H9 (cell line): ENCODE results near the gene DNAJC8. TPM values are rescaled to one million over a fixed set of nuclear protein-coding genes. Genes with fewer than 3 reads are reported as not detected.

Source experiments
- DNase-seq: peaks from one replicate; pipeline ENCODE4 v3.0.0-alpha.2; 2017
- H2AFZ ChIP-seq: one replicate; pipeline ENCODE4 v1.6.1; 2013; ENCODE audit warnings: mild to moderate bottlenecking, low read length, control low read depth, moderate library complexity
- H2AK5ac ChIP-seq: 2 replicates; pipeline ENCODE4 v1.6.1; 2013; ENCODE audit warnings: low read length, control low read depth, mixed read lengths; ENCODE audit not compliant: insufficient read length
- H2BK120ac ChIP-seq: one replicate; pipeline ENCODE4 v1.6.1; 2013; ENCODE audit warnings: low read depth, mild to moderate bottlenecking, low read length, control low read depth, inconsistent platforms; ENCODE audit not compliant: poor library complexity, severe bottlenecking
- H2BK12ac ChIP-seq: 2 replicates; pipeline ENCODE4 v1.6.1; 2013; ENCODE audit warnings: low read length, control low read depth, mixed read lengths, low read depth; ENCODE audit not compliant: insufficient read length
- H2BK15ac ChIP-seq: 2 replicates; pipeline ENCODE4 v1.6.1; 2013; ENCODE audit warnings: low read depth, low read length, control low read depth
- H2BK20ac ChIP-seq: one replicate; pipeline ENCODE4 v1.6.1; 2013; ENCODE audit warnings: low read depth, mild to moderate bottlenecking, low read length, control low read depth, inconsistent platforms; ENCODE audit not compliant: poor library complexity, severe bottlenecking
- H2BK5ac ChIP-seq: 2 replicates; pipeline ENCODE4 v1.6.1; 2013; ENCODE audit warnings: low read length, control low read depth, mixed read lengths; ENCODE audit not compliant: insufficient read length
- H3K14ac ChIP-seq: 2 replicates; pipeline ENCODE4 v1.6.1; 2013; ENCODE audit warnings: low read length, control low read depth; ENCODE audit not compliant: insufficient read depth
- H3K18ac ChIP-seq: 2 replicates; pipeline ENCODE4 v1.6.1; 2013; ENCODE audit warnings: low read depth, mild to moderate bottlenecking, mixed read lengths, low read length, control low read depth; ENCODE audit not compliant: insufficient read length
- H3K23ac ChIP-seq: 2 replicates; pipeline ENCODE4 v1.6.1; 2013; ENCODE audit warnings: low read length, control low read depth, mixed read lengths, low read depth; ENCODE audit not compliant: insufficient read length
- H3K23me2 ChIP-seq: 2 replicates; pipeline ENCODE4 v1.6.1; 2013; ENCODE audit warnings: low read depth, mild to moderate bottlenecking, mixed read lengths, low read length, control low read depth; ENCODE audit not compliant: insufficient read length, poor library complexity, severe bottlenecking
- H3K27ac ChIP-seq: 2 replicates; pipeline ENCODE4 v1.5.1; 2013; ENCODE audit warnings: low read length, control low read depth, mixed read lengths, low read depth; ENCODE audit not compliant: insufficient read length
- H3K27me3 ChIP-seq: 2 replicates; pipeline ENCODE4 v1.6.1; 2013; ENCODE audit warnings: low read length, control low read depth, inconsistent platforms; ENCODE audit not compliant: insufficient read depth
- H3K4ac ChIP-seq: 2 replicates; pipeline ENCODE4 v1.6.1; 2013; ENCODE audit warnings: low read depth, mild to moderate bottlenecking, control low read depth, inconsistent platforms, low read length, moderate library complexity
- H3K4me1 ChIP-seq: 2 replicates; pipeline ENCODE4 v1.6.1; 2013; ENCODE audit warnings: low read length, control low read depth, inconsistent platforms; ENCODE audit not compliant: insufficient read depth
- H3K4me2 ChIP-seq: 2 replicates; pipeline ENCODE4 v1.6.1; 2013; ENCODE audit warnings: low read length, control low read depth, mixed read lengths; ENCODE audit not compliant: insufficient read length, insufficient read depth
- H3K56ac ChIP-seq: 2 replicates; pipeline ENCODE4 v1.6.1; 2013; ENCODE audit warnings: low read depth, mild to moderate bottlenecking, mixed read lengths, low read length, control low read depth; ENCODE audit not compliant: insufficient read length
- H3K79me1 ChIP-seq: 2 replicates; pipeline ENCODE4 v1.6.1; 2013; ENCODE audit warnings: low read depth, mild to moderate bottlenecking, moderate library complexity, low read length, control low read depth, inconsistent platforms; ENCODE audit not compliant: insufficient read depth, poor library complexity, severe bottlenecking
- H3K79me2 ChIP-seq: 2 replicates; pipeline ENCODE4 v1.6.1; 2013; ENCODE audit warnings: low read length, control low read depth, inconsistent platforms; ENCODE audit not compliant: insufficient read depth
- H3K9ac ChIP-seq: 2 replicates; pipeline ENCODE4 v1.6.1; 2013; ENCODE audit warnings: low read length, control low read depth, mixed read lengths; ENCODE audit not compliant: insufficient read length; ENCODE audit errors: extremely low read depth
- H3K9me3 ChIP-seq: one replicate; pipeline ENCODE4 v1.6.1; 2013; ENCODE audit warnings: low read depth, low read length, inconsistent platforms; ENCODE audit not compliant: control insufficient read depth
- H3T11ph ChIP-seq: one replicate; pipeline ENCODE4 v1.6.1; 2013; ENCODE audit warnings: mild to moderate bottlenecking, low read length, control low read depth, inconsistent platforms
- H4K20me1 ChIP-seq: one replicate; pipeline ENCODE4 v1.6.1; 2013; ENCODE audit not compliant: control insufficient read depth, insufficient read length, insufficient read depth
- H4K5ac ChIP-seq: 2 replicates; pipeline ENCODE4 v1.6.1; 2013; ENCODE audit warnings: low read depth, mild to moderate bottlenecking, mixed read lengths, low read length, control low read depth; ENCODE audit not compliant: insufficient read length
- H4K8ac ChIP-seq: replicated peaks from 2 replicates; pipeline ENCODE4 v1.6.1; 2013; ENCODE audit warnings: low read length, control low read depth, mixed read lengths, low read depth; ENCODE audit not compliant: insufficient read length
- H4K91ac ChIP-seq: 2 replicates; pipeline ENCODE4 v1.6.1; 2013; ENCODE audit warnings: low read depth, mild to moderate bottlenecking, moderate library complexity, mixed read lengths, low read length, control low read depth; ENCODE audit not compliant: insufficient read length
- H3K27ac Mint-ChIP-seq, 3 experiments: 2 replicates in 2 of 3; 3 replicates in 1 of 3; pipeline ENCODE4 v1.8.0; 2020 to 2021; ENCODE audit warnings: mixed read lengths in 3 of 3, mild to moderate bottlenecking in 1 of 3, moderate library complexity in 1 of 3
- H3K27me3 Mint-ChIP-seq: 2 replicates; pipeline ENCODE4 v1.8.0; 2021; ENCODE audit warnings: low read depth, mild to moderate bottlenecking, moderate library complexity, mixed read lengths
- H3K36me3 Mint-ChIP-seq, 3 experiments: 2 replicates in 2 of 3; 3 replicates in 1 of 3; pipeline ENCODE4 v1.8.0; 2020 to 2021; ENCODE audit warnings: low read depth in 3 of 3, mixed read lengths in 3 of 3; ENCODE audit not compliant: insufficient read depth in 1 of 3
- H3K4me1 Mint-ChIP-seq, 2 experiments: 2 replicates each; pipeline ENCODE4 v1.8.0; 2020; ENCODE audit warnings: mixed read lengths in 2 of 2
- H3K4me3 Mint-ChIP-seq, 2 experiments: 2 replicates in 1 of 2; 3 replicates in 1 of 2; pipeline ENCODE4 v1.8.0; 2020 to 2021; ENCODE audit warnings: mild to moderate bottlenecking in 2 of 2, mixed read lengths in 2 of 2, moderate library complexity in 1 of 2
- H3K9me3 Mint-ChIP-seq, 2 experiments: 2 replicates in 1 of 2; 3 replicates in 1 of 2; pipeline ENCODE4 v1.8.0; 2020; ENCODE audit warnings: mild to moderate bottlenecking in 2 of 2, mixed read lengths in 2 of 2, moderate library complexity in 1 of 2
- WGBS: extraction: QIAGEN DNeasy Blood & Tissue Kit; methylation state at CpG from one replicate; pipeline ENCODE4 v1.1.7; 2013; ENCODE audit warnings: missing lambda C conversion rate, low lambda C conversion rate, mixed read lengths; ENCODE audit not compliant: insufficient read length; ENCODE audit errors: extremely low coverage; 5-methylcytosine and 5-hydroxymethylcytosine counted together
- total RNA-seq: library from RNA; stranded (reverse); gene quantifications from 2 replicates; pipeline ENCODE4 v1.2.1, GENCODE V29; 2021
- TF ChIP-seq, protein P1 (sequence below): fragments of 200-600 bp; sonication (generic); conservative IDR thresholded peaks from 3 replicates; pipeline ENCODE4 v1.8.0; 2021; ENCODE audit warnings: antibody characterized with exemption, mild to moderate bottlenecking

The DNAJC8 gene
- total RNA-seq, 1 experiment from 2014 or later, result 132 TPM

- H2AFZ ChIP-seq, result no peak overlapping the region
- no CpG with 5 or more reads among the region's 8 CpGs for WGBS
- no peak overlapping the region; a peak in 1 of 5 replicates for H3K4me3 Mint-ChIP-seq
- no peaks in the 10 kb centered on the region for H3K79me2 ChIP-seq
- no peak overlapping the region for H3K23ac ChIP-seq
- no peaks in the 10 kb centered on the region for H4K20me1 ChIP-seq
- no peaks in the 10 kb centered on the region for H3K79me1 ChIP-seq
- no peak overlapping the region for H2BK12ac ChIP-seq
- no peaks in the 10 kb centered on the region for H3K9me3 ChIP-seq
- no peak for DNase-seq
- no peak overlapping the region for H2BK15ac ChIP-seq
- no peak overlapping the region for H3K27ac Mint-ChIP-seq
- H3K4me1 Mint-ChIP-seq, result peaks cover 13 to 19% of the 10 kb centered on the region in 2 experiments
- no peaks in the 10 kb centered on the region for H3K27me3 ChIP-seq
- H3K36me3 Mint-ChIP-seq, result no peaks in the 10 kb centered on the region
- no peak overlapping the region for H3K56ac ChIP-seq
- peaks cover 2% of the 10 kb centered on the region for H3K23me2 ChIP-seq
- H3K27me3 Mint-ChIP-seq, result no peaks in the 10 kb centered on the region
- H3K9me3 Mint-ChIP-seq, result no peaks in the 10 kb centered on the region; a peak in 1 of 5 replicates
- H3K9ac ChIP-seq, result no peak overlapping the region
- H4K8ac ChIP-seq, result no peak overlapping the region
- H3K27ac ChIP-seq, result no peak overlapping the region
- H3K14ac ChIP-seq, result no peak overlapping the region
- H3K18ac ChIP-seq, result no peak overlapping the region
- H2BK120ac ChIP-seq, result no peak overlapping the region
- no peak overlapping the region for H3K4me2 ChIP-seq
- no peak overlapping the region for H3K4ac ChIP-seq
- no peak overlapping the region for H2AK5ac ChIP-seq
- no peaks in the 10 kb centered on the region for H3K4me1 ChIP-seq
- no peak overlapping the region for H2BK20ac ChIP-seq
- no peak overlapping the region for H3T11ph ChIP-seq
- H4K91ac ChIP-seq, result no peak overlapping the region
- H4K5ac ChIP-seq, result no peak overlapping the region
- TF ChIP-seq, protein P1, sequence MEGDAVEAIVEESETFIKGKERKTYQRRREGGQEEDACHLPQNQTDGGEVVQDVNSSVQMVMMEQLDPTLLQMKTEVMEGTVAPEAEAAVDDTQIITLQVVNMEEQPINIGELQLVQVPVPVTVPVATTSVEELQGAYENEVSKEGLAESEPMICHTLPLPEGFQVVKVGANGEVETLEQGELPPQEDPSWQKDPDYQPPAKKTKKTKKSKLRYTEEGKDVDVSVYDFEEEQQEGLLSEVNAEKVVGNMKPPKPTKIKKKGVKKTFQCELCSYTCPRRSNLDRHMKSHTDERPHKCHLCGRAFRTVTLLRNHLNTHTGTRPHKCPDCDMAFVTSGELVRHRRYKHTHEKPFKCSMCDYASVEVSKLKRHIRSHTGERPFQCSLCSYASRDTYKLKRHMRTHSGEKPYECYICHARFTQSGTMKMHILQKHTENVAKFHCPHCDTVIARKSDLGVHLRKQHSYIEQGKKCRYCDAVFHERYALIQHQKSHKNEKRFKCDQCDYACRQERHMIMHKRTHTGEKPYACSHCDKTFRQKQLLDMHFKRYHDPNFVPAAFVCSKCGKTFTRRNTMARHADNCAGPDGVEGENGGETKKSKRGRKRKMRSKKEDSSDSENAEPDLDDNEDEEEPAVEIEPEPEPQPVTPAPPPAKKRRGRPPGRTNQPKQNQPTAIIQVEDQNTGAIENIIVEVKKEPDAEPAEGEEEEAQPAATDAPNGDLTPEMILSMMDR, result no peak
- H2BK5ac ChIP-seq, result no peak overlapping the region
Observed at GRCh38 chr1:28175955-28176485, 56.8 kb downstream of the DNAJC8 start.
